ENCODE results near the gene IL18BP. TPM values are rescaled to one million over a fixed set of nuclear protein-coding genes. Genes with fewer than 3 reads are reported as not detected.
A peak's percentile ranks its signal among the peaks of the same experiment; 100 is the strongest.

Gene IL18BP
- 3.8 TPM for polyA plus RNA-seq (2013, experiment 1 of 2; ENCODE audit: insufficient read length)
- 3.9 TPM for polyA plus RNA-seq (2013, experiment 2 of 2; ENCODE audit: insufficient read length)

DNA sequence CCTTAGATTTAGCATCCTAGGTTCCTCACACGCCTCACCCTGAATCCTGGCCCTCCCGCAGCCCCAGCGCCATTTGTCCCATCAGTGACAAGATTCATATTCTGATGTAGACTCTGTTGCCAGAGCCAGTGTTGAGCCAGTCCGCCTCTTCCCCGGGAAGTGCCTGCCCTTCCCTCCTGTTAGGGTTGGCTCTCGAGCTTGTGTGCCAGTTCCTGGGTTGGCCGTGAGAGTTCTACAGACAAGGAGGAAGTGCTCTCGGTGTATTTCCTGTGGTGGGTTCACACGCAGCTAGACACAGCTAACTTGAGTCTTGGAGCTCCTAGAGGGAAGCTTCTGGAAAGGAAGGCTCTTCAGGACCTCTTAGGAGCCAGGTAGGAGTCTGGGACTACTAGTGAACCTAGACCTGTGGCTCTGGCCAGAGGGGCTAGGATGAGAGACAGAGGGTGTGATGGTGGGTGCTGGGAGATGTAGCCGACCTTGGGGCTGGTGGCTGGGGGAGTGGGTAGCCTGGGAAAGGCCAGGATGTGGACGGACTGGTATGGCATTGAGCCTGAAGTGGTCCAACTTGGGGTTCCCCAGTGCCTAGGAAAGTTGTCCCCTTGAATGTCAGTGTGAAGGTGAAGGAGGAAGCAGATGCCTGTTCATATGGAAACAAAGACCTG is at the start of gene IL18BP:
Gene IL18BP (plus strand): TSS at position 261 of the 662 bp plus-strand sequence. CDS start 1,076 bp downstream, outside the sequence.
- DNase-seq, result no peak

GRCh38 chr11:71949034-71949433 is 49.7 kb upstream of the IL18BP start:
- DNase-seq, result no peak

- no peak for DNase-seq
Measured at GRCh38 chr11:71951741-71952310, 46.9 kb upstream of the IL18BP start.

DNA sequence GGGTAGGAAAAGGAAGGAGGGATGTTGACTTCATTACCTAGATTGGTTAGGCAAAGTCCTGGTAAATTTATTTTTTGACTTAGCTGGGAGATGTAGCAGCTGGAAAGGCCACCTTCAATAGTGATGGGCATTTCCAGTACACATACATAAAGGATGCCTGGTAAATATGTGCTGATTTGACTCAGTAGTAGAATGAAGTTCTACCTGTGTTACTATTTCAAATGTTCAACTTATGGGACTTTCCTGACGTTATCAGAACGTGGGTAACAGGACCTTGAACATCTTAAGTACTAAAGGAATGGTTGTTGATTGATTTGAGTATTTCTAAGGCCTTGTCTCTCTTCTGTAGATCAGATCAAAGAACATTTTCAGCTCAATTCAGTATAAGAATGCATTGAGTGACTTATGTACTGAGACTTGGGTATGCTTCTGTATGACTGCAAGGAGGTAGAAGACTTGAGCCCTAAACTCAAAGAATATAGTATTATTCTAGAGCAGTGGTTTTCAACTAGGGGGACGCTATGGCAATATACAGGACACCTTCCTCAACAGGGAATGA is 42.7 kb upstream of the IL18BP start:
- DNase-seq, result no peak

- no peak for DNase-seq
Measured at GRCh38 chr11:71962428-71963038, 36.2 kb upstream of the IL18BP start.

DNA sequence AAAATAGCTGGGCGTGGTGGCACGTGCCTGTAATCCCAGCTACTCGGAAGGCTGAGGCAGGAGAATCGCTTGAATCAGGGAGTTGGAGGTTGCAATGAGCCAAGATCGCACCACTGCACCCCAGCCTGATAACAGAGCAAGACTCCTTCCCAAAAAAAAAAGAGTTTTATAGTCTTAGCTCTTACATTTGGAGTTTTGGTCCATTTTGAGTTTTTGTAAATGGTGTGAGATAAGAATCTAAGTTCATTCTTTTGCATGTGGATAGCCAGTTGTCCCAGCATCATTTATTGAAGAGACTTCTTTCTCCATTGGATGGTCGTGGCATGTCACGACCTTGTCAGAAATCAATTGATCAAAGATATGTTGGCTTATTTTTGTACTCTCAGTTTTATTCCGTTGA is 35.2 kb upstream of the IL18BP start:
- no peak for DNase-seq

DNA sequence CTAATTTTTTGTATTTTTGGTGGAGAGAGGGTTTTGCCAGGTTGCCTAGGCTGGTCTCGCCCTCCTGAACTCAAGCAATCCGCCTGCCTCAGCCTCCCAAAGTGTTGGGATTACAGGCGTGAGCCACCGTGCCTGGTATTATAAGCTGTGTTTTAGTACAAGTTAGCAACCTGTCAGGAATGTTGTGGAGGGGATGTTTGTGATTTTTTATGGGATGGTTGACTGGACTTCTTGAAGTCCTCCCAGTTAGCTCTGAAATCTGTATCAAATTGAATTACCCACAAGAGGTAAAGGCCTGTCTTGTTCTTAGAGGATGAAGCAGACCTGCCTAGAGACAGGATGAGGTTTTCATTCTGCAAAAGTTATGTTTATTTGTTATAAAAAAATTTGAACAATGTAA is 34.1 kb upstream of the IL18BP start:
- no peak for DNase-seq

DNA sequence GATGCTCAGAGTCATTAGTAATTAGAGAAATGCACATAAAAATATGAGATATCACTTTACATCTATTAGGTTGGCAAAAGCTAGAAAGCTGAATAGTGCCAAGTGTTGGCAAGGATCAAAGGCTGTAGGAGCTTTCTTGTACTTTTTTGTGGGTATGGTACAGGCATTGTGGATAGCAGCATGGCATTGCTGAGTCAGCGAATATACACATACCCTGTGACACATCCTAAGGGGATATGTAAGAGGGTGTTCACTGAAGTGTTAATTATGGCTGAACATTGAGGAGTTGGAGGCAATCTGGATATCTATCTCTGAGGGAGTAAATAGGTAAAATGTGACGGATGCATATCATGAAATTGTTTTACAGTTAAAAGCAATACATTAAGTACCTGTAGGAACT is 27.0 kb upstream of the IL18BP start:
- DNase-seq, result no peak

DNA sequence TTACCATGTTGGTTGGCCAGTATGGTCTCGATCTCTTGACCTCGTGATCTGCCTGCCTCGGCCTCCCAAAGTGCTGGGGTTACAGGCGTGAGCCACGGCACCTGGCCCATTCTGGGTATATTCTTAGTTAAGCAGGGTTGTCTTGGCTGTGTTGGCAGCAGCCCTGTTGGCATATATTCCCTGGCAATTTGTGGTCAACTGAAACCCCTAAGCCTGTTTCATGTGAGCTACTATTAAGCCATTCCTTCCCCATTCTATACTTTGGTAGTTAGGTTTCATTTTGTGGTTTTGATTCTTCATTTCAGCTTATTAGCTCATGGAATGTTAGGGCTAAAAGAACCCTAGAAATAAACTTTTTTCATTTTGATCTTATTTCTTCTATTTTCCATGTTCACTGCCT is 22.2 kb upstream of the IL18BP start:
- DNase-seq, result no peak

DNA sequence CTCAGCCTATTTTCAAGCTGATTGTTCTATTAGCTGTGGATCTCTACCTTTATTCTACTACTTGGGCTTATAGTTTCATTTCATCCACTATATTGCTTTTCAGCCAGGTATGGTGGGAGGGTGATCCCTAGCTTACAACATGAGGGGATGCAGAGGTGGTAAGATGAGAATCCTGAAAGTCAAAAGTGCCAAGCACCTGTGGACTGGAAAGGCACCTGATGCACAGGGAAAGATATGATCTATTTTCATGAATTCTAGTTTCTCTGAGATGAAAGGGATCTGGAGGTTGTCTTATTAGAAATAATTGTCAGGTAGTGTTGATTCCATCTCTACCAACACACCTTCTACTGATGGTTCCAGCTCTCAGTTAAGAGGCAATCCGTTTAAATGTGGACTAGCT is 21.6 kb upstream of the IL18BP start:
- DNase-seq, result no peak

DNA sequence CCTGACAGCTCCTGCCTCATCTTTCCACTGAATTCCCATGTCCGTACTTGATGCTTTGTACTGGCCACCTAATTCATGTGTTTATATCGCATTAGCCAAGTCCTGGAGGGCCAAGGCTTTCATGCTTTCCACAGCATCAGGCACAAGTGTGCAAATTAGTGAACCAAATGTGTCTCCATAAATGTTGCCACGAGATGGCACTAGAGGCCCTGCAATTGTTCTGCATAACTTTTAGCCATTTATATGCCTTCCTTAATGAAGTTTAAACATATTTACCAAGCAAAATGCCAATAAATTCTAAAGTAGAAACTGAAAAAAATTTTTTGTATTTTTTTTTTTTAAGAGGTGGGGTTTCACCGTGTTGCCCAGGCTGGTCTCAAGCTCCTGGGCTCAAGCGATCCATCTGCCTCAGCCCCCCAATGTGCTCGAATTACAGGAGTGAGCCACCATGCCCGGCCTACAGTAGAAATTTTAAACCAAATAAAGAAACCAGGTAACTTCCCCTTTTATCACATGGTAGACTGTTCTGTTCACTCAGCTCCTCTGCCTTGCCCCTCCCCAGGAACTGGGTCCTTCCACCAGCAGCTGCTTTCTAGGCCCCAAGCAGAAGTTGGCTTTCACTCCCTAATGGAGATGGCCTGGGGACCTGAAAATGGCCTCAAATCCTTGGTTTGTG is 20.8 kb upstream of the IL18BP start:
- peak; percentile 45 for DNase-seq

GRCh38 chr11:71979094-71979493 is 19.6 kb upstream of the IL18BP start:
- DNase-seq, result no peak

DNA sequence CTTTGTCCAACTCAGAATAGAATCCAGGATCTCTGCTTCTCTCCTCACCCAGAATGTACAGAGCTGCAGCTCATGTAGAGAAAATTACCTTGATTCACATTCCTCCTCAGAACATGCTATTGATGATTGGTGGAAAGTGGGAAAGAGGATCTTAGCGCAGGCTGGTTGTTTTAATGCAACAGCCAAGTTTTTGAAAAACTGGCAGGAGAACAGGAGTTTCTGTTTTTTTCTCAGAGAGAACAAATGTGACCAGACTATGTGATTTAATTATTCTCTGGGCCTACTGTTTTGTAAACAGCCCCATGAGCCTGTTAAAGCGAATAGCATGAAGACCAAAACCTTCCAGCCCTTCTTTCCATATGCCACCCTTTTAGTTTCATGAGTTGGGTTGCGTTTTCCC is 19.1 kb upstream of the IL18BP start:
- no peak for DNase-seq

DNA sequence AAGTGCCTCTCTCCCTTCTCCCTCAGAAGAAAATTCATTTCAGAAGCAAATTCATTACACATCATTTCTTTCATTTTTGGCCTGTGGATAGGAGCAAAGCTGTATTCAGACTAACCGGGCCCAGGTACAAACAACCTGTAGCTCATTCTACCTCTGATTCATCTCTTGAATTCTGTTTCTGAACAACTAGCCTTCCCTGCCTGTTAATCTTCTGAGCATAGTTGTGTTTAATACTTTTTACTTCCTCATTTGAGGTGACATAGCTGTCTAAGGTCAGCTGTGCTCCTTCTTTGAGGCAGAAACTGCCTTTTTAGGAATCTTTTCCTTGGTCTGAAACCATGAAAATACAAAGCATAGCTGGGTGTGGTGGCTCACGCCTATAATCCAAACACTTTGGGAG is 12.6 kb upstream of the IL18BP start:
- no peak for DNase-seq

DNA sequence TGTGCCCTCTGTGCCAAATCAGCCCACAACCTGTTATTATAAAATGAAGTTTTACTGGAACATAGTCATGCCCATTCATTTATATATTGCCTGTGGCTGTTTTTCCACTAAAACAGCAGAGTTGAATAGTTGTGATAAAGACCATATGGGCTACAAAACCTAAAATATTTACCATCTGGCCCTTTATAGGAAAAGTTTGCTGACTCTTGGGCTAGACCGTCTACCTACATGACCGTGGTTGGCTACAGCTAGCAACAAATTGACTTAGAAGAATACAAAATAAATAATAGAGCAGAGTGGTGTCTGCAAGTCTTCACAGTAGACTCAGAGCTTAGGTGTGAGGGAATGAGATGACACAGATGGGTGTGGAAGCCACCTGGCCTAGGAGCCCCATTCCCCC is 11.2 kb upstream of the IL18BP start:
- no peak for DNase-seq

DNA sequence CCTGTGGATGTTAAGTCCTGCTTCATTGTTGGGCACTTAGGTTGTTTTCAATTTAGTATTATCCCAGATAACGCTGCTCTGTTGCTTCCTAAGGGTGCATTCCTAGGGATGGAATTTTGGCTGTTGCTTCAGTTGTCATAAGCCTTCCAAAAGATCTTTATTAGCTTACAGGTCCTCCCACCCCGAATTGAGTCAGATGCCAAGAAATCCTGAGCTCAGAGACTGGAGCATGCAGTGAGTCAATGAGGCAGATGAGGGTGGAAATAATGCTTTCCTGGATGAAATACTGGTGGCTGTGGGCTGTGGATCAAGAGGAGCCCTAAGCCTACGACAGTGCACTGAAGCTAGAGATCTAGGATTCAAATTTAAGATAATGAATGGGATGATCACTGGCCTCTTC is 10.7 kb upstream of the IL18BP start:
- DNase-seq, result peak; percentile 90

DNA sequence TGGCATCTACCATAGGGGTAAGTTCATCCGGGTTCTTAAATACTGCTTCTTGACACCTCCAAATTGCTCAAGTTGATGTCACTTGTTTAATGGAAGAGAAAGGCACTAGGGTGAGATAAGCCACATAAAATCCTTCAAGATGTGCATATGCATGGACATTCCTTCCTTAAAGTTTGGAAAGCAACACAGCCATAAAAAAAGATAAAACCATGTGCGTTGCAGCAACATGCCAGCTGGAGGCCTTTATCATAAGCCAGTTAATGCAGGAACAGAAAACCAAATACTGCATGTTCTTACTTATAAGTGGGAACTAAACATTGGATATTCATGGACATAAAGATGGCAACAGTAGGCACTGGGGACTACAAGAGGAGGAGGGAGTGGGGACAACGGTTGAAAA is 8.0 kb upstream of the IL18BP start:
- no peak for DNase-seq

- DNase-seq, result no peak
Measured at GRCh38 chr11:71991494-71991893, 7.2 kb upstream of the IL18BP start.

DNA sequence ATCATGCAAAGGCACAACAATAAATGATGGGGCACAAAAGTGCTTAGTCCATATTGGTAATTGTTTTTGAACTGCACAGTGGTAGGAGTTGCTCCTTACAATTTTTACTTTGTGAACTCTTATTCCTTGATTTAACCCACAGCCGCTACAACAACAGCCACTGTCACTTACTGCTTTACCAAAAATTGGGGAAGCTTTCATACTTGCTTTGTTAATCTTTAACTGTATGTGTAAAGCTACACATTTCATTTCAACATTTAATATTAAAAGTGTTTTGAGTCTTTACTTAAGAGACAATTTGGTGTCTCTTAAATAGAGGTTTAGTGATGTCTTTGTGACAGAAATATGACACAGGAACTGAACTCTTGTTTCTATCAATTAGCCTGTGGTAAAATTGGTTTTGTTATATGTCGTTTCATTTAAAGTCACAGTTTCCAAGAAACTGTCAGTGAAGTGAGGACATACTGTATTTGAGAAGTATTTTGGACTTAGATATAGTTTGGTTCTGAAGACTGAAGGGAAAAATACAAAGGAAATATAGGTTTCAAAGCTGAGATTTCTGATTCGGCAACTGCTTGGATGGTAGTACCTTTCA is 6.5 kb upstream of the IL18BP start:
- DNase-seq, result no peak

- no peak for DNase-seq
Measured at GRCh38 chr11:71994786-71995185, 3.9 kb upstream of the IL18BP start.

DNA sequence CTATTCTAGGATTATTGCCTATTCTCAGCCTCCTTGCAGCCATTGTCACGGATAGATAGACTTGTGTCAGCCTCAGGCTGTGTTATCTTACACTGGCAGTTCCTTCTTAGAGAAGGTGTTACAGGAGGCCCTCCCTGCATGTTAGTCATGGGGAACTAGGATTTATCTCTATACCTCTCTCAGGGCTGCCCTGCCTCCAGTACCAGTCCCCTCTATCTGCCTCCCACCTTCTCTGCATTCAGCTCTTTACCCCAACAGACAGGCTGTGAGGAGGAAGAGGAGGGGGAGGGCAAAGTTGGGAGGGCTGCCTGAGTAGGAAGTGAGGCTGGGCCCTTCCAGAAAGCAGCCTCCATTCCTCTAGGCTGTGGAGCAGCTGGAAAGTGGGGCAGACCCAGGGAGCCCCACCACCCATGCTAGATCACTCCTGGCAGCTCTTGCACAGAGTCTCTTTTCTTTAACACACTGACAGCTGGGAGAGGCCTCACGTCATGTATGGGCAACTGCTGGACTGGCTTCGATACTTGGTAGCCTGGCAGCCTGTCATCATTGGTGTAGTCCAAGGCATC is 2.9 kb upstream of the IL18BP start:
- DNase-seq, result no peak

DNA sequence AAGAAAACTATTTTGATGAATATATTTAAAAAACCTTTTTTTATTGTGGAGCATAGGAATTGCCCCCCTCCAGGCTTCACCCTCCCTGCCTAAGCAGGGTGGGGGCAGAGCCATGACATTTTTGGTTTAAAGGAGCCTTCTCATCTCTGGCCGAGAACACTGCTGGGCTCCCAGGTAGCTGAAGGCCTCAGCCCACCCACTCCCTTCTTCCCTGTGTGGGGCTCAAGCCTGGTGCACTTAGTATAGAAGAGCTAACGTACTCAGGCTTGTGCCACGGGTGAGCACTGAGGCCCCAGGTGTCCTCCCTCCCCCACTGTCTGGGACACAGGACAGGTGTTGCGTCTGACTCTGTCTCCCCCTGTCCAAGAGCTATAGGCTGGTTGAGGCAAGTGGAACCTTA is 2.2 kb upstream of the IL18BP start:
- DNase-seq, result no peak

DNA sequence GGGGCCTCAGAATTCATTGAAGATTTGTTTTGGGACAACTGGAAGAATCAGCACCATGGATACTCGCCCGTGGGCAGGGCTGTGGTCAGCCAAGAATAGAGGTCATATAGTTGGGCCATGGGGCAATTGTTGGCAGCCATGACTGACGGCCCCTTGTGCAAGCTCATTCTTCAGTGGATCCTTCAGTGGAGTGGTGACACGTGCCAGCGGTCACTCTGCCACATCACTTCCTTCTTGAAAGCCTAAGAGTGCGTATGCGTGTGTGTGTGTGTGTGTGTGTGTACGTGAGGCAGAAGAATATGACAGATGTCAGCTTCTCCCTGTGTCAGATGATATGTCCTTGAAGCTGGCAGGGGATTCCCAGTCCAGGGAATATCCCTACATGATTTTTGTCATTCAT is 1.8 kb upstream of the IL18BP start:
- DNase-seq, result no peak
